GM18519 (cell line): ENCODE measurements around the gene ZC3H8.
"Not testable (repeated sequence)": the region's sequence is repeated elsewhere in the genome, so short reads cannot be mapped to it uniquely, and the experiment has no call there.

Source experiments
- ATAC-seq: cut with Tn5 transposase; IDR thresholded peaks from one replicate; pipeline ENCODE4 v1.9.1; 2021; ENCODE audit warnings: mild to moderate bottlenecking, moderate library complexity; ENCODE audit not compliant: unreplicated experiment, low FRiP score

ZC3H8 gene

GRCh38 chr2:112260295-112260625 is 5.4 kb upstream of the ZC3H8 start:
- ATAC-seq = no peak

GRCh38 chr2:112259509-112260294 is 4.9 kb upstream of the ZC3H8 start:
- ATAC-seq = no peak

GRCh38 chr2:112257575-112257974 is 2.7 kb upstream of the ZC3H8 start:
- no peak for ATAC-seq

GRCh38 chr2:112256654-112257053 is 1.8 kb upstream of the ZC3H8 start:
- ATAC-seq = no peak

GRCh38 chr2:112255875-112256274 is 1.0 kb upstream of the ZC3H8 start:
- no peak for ATAC-seq

- ATAC-seq = no peak
Measured at GRCh38 chr2:112253261-112253815, 1.5 kb downstream of the ZC3H8 start.

- ATAC-seq = no peak
Measured at GRCh38 chr2:112251271-112251670, 3.6 kb downstream of the ZC3H8 start.

- ATAC-seq = no peak
Measured at GRCh38 chr2:112244854-112245253, 10.0 kb downstream of the ZC3H8 start.

GRCh38 chr2:112243233-112243632 is 11.6 kb downstream of the ZC3H8 start:
- ATAC-seq = no peak

GRCh38 chr2:112242384-112242783 is 12.5 kb downstream of the ZC3H8 start:
- ATAC-seq = no peak

GRCh38 chr2:112239862-112240261 is 15.0 kb downstream of the ZC3H8 start:
- no peak for ATAC-seq

GRCh38 chr2:112230371-112230770 is 24.5 kb downstream of the ZC3H8 start:
- no peak for ATAC-seq

- ATAC-seq = no peak
Measured at GRCh38 chr2:112229348-112229747, 25.5 kb downstream of the ZC3H8 start.

GRCh38 chr2:112220831-112221230 is 34.0 kb downstream of the ZC3H8 start:
- ATAC-seq = no peak

GRCh38 chr2:112220186-112220585 is 34.7 kb downstream of the ZC3H8 start:
- ATAC-seq = no peak

- ATAC-seq = no peak
Measured at GRCh38 chr2:112217854-112218253, 37.0 kb downstream of the ZC3H8 start.

GRCh38 chr2:112216167-112216566 is 38.7 kb downstream of the ZC3H8 start:
- no peak for ATAC-seq

- ATAC-seq = not testable (repeated sequence)
Measured at GRCh38 chr2:112207905-112208304, 46.9 kb downstream of the ZC3H8 start.

- ATAC-seq = no peak
Measured at GRCh38 chr2:112204411-112204810, 50.4 kb downstream of the ZC3H8 start.

- ATAC-seq = no peak
Measured at GRCh38 chr2:112201696-112202430, 53.0 kb downstream of the ZC3H8 start.

GRCh38 chr2:112199188-112199587 is 55.7 kb downstream of the ZC3H8 start:
- ATAC-seq = no peak

GRCh38 chr2:112198780-112199179 is 56.1 kb downstream of the ZC3H8 start:
- no peak for ATAC-seq
